Dendritic cell treated with granulocyte-macrophage colony-stimulating factor and Interleukin-4, amounts not matched to agents 40 ng/mL and 50 ng/mL, for 4 days (primary cell): ENCODE data around the gene PMS1.
A peak's percentile ranks its signal among the peaks of the same experiment; 100 is the strongest.
"Not testable (repeated sequence)": the region's sequence is repeated elsewhere in the genome, so short reads cannot be mapped to it uniquely, and the experiment has no call there.

Experiments used
- H3K27ac Mint-ChIP-seq: one replicate; pipeline ENCODE4 v1.8.0; 2022; ENCODE audit warnings: mild to moderate bottlenecking, mixed read lengths
- H3K27me3 Mint-ChIP-seq: one replicate; pipeline ENCODE4 v1.8.0; 2022; ENCODE audit warnings: mild to moderate bottlenecking, mixed read lengths
- H3K36me3 Mint-ChIP-seq: one replicate; pipeline ENCODE4 v1.8.0; 2022; ENCODE audit warnings: low read depth, mixed read lengths
- H3K4me1 Mint-ChIP-seq: one replicate; pipeline ENCODE4 v1.8.0; 2022; ENCODE audit warnings: low read depth, mixed read lengths
- H3K4me3 Mint-ChIP-seq: one replicate; pipeline ENCODE4 v1.8.0; 2022; ENCODE audit warnings: mild to moderate bottlenecking, moderate library complexity, mixed read lengths
- H3K9me3 Mint-ChIP-seq: one replicate; pipeline ENCODE4 v1.8.0; 2022; ENCODE audit warnings: mixed read lengths
- intact Hi-C: fragments of 100-400 bp; cut with micrococcal nuclease; formaldehyde crosslinking; loops from one replicate; pipeline ENCODE4 v1.15.0; 2022

Gene PMS1

DNA sequence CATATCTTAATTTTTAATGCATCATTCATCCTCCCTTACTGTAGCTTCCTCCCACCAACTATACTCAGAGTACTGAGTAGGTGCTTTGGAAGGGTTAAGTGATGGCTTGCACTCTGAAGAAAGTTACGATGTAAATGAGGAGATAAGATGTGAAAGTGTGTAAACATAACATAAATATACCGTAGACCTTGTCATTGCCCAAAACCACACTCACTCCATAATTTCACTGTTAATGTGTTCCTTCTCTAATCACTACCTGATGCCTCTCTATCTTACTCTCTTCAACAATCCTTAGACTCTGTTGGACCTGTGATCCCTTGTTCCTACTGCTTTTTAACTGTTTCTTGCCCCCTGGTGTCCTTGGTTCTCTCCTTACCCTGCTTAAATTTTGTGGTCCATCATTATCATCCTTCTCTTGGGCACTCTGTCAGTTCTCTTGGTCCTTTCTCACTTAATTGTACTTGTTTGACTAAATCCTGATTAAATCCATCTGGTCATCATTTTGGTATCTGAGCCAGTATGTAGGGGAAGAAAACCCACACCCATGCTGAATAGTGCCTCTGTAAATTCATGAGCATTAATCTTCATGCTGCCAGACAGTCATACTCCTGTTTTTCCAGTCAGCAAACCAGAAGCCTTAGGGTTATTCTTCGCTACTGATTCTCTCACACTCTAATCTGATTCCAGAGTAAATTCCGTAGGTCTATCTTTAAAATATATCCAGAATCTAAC is 45.0 kb downstream of the PMS1 start:
- H3K4me1 Mint-ChIP-seq: peaks cover 37% of the 10 kb centered on the region
- H3K36me3 Mint-ChIP-seq: peaks cover 29% of the 10 kb centered on the region
- no peak overlapping the region for H3K27ac Mint-ChIP-seq
- no peaks in the 10 kb centered on the region for H3K9me3 Mint-ChIP-seq
- intact Hi-C loops: no loop called here
- H3K27me3 Mint-ChIP-seq: no peaks in the 10 kb centered on the region
- H3K4me3 Mint-ChIP-seq: no peak overlapping the region

DNA sequence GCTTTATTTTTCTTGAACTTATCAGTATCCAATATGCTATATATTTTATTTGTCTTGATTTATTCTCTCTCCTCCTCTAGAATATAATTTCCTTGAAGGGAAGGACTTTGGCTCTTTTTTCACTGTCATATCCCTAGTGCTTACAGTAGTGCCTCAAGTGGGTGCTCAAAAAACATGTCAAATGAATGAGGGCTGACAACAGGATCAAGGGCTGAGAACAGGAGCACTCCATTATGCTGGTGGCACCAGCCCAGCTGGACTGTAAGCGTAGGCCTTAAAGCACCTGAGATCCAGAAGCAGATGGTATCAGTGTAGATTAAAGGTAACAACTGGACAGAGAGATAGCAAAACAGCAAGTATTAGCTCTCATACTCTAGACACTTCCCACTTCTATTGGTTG is 46.3 kb downstream of the PMS1 start:
- no peaks in the 10 kb centered on the region for H3K27me3 Mint-ChIP-seq
- H3K4me1 Mint-ChIP-seq: peaks cover 39% of the 10 kb centered on the region
- no peak overlapping the region for H3K4me3 Mint-ChIP-seq
- peaks cover 28% of the 10 kb centered on the region for H3K36me3 Mint-ChIP-seq
- intact Hi-C loops: no loop called here
- H3K27ac Mint-ChIP-seq: peak overlapping the region; percentile 54
- H3K9me3 Mint-ChIP-seq: no peaks in the 10 kb centered on the region

DNA sequence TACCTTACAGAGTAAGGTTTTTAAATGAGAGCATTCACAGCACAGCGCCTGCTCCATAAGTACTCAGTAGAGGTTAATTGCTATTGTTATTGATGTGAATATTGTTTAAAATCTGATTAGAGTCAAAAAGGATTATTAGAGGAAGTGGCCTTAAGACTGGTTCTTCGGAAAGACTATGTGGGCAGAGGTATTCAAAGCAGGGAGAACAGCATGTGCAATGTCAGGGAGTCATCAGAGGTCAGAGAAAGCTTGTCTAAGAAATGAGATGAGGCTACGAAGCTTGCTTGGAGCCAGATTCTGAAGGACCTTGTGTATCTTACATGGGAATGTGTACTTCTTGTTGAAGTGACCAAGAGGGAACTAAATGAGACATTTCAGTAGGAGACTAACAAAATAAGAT is 49.8 kb downstream of the PMS1 start:
- Mint-ChIP-seq H3K27ac (peak overlapping the region; percentile 83), H3K4me1 (peaks cover 42% of the 10 kb centered on the region), H3K4me3 (peak overlapping the region; percentile 14), H3K36me3 (peaks cover 18% of the 10 kb centered on the region), H3K27me3 (no peaks in the 10 kb centered on the region), H3K9me3 (peaks cover 8% of the 10 kb centered on the region)
- intact Hi-C loops: no loop called here

DNA sequence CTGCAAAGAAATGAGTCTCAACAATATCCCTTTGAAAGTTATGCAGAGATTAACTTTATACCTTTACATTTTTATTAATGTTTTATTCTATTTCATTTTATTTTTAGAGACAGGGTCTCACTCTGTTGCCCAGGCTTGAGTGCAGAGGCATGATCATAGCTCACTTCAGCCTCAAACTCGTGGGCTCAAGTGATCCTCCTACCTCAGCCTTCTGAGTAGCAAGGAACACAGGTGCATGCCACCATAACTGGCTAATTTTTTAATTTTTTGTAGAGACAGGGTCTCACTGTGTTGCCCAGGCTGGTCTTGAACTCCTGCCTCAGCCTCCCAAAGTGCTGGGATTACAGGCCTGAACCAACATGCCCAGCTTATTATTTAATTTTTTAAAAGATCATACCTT is 50.4 kb downstream of the PMS1 start:
- H3K27me3 Mint-ChIP-seq, H3K4me3 Mint-ChIP-seq, H3K9me3 Mint-ChIP-seq: not testable (repeated sequence)
- peaks cover 38% of the 10 kb centered on the region for H3K4me1 Mint-ChIP-seq
- peaks cover 18% of the 10 kb centered on the region for H3K36me3 Mint-ChIP-seq
- H3K27ac Mint-ChIP-seq: peak overlapping the region; percentile 83
- intact Hi-C loops: loop anchor here (5.0 kb wide), 1 partner anchor 38 kb away; no protein-coding TSS in a partner anchor

DNA sequence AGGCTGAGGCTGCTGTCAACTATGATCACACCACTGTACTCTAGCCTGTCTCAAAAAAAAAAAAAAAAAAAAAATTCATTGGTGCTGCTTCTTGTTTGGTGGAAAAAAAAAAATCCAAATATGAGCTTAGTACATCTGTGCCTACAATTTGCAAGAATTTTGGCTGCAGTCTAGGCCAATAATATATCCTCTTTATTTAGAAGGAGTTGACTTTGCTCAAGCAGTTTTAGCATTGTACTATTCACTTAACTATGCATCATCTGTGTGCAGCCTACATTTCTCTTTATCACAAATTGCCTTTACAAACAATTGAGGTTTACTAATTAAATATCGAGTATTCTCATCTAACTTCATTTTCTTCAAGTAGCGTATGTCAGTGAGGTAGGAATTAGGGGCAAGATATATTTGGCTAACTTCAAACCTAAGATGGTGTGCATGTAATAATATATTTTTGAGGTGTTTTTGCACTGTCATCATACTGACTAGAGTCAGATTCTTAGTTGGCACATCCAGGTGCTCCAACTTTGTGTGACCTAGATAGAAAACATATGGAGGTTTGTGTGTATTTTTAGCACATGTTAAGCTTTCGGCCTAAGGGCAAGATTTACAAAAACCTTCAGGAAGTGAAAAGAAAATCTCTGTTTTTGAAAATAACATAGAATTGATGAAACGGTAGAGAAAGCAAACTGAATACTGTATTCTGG is 51.8 kb downstream of the PMS1 start:
- Mint-ChIP-seq H3K27ac (peak overlapping the region; percentile 86), H3K4me3 (no peak overlapping the region), H3K4me1 (peaks cover 26% of the 10 kb centered on the region), H3K9me3 (peaks cover 8% of the 10 kb centered on the region), H3K27me3 (no peaks in the 10 kb centered on the region), H3K36me3 (peaks cover 14% of the 10 kb centered on the region)
- intact Hi-C loops: loop anchor here (5.0 kb wide), 1 partner anchor 36 kb away; no protein-coding TSS in a partner anchor

DNA sequence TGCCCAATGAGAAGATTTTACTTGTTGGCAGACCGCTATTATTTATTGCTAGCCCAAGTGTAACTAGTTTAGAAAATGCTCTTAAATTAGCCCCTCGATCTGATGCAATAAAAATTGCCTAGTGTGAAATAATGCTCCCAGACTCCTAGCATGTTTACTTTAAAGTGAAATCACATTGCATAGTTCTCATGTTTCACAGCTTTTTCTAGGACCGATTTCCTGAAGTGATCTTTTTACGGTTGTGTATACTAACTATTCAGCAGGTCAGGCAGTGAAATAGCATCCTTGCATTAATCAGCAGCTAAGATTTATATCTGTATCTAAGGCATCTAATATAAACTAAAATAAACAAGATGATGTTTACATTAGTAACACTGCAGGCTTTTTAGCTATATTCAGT is 52.4 kb downstream of the PMS1 start:
- intact Hi-C loops: loop anchor here (5.0 kb wide), 1 partner anchor 36 kb away; no protein-coding TSS in a partner anchor
- Mint-ChIP-seq H3K27ac (peak overlapping the region; percentile 86), H3K36me3 (peaks cover 14% of the 10 kb centered on the region), H3K4me1 (peaks cover 28% of the 10 kb centered on the region), H3K27me3 (no peaks in the 10 kb centered on the region), H3K9me3 (peaks cover 8% of the 10 kb centered on the region), H3K4me3 (no peak overlapping the region)

DNA sequence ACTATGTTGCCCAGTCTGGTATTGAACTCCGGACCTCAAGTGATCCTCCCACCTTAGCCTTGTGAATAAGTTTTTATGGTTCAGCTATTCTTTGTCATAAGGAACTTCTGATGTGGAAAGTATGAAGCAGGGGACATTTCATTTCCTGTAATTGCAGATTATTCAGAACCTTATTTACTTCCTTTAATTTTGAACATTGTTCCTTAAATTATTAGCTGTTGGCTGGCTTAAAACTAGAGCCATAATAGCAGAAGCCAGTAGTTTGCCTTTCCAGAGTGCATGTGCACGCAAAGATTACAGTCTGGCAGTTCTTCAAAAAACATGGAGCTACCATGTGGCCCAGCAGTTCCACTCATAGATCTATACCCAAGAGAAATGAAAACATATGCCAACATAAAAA is 53.1 kb downstream of the PMS1 start:
- Mint-ChIP-seq H3K27ac (peak overlapping the region; percentile 86), H3K27me3 (no peaks in the 10 kb centered on the region), H3K9me3 (peaks cover 8% of the 10 kb centered on the region), H3K4me3 (no peak overlapping the region), H3K36me3 (peaks cover 14% of the 10 kb centered on the region), H3K4me1 (peaks cover 29% of the 10 kb centered on the region)
- intact Hi-C loops: loop anchor here (5.0 kb wide), 1 partner anchor 35 kb away; no protein-coding TSS in a partner anchor

DNA sequence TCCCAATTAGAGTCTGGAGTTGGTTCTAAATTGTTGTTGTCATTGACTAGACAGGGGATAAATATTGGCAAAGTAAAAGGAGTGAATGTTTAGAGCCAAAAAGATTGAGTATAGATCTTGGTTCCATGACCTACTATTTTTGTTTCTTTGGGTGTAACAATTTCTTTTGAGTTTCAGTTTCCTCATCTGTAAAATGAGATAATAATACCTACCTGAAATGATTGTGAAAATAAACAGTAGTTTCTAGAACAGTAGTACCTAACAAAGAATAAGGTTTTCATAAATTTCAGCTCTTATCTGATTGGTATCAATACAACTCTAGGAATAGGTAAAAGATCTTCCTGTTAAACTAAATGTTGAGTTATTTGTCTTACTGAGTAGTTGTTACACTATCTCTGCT is 56.8 kb downstream of the PMS1 start:
- peaks cover 8% of the 10 kb centered on the region for H3K9me3 Mint-ChIP-seq
- H3K27ac Mint-ChIP-seq: no peak overlapping the region
- H3K4me1 Mint-ChIP-seq: peaks cover 30% of the 10 kb centered on the region
- peaks cover 32% of the 10 kb centered on the region for H3K36me3 Mint-ChIP-seq
- intact Hi-C loops: no loop called here
- no peak overlapping the region for H3K4me3 Mint-ChIP-seq
- no peaks in the 10 kb centered on the region for H3K27me3 Mint-ChIP-seq

DNA sequence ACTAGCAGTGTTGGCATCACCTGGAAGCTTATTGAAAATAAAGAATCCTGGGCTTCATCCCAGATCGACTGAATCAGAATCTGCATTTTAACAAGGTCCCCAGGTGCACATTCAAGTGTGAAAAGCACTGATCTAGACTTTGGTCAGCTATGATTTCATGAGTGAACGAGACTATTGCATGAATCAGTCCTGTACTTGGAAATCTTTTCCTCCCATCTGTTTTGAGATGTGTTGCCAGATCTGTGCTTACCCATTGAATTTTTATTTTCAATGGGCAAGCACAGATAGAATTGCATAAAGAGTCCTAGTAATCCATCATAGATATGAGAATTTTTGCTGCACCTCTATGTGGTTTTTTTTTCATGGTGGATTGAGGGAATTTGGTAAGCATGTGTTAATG is 64.0 kb downstream of the PMS1 start:
- Mint-ChIP-seq H3K27ac (no peak overlapping the region), H3K9me3 (no peaks in the 10 kb centered on the region), H3K27me3 (no peaks in the 10 kb centered on the region), H3K4me1 (peaks cover 19% of the 10 kb centered on the region), H3K4me3 (no peak overlapping the region), H3K36me3 (peaks cover 52% of the 10 kb centered on the region)
- intact Hi-C loops: no loop called here

DNA sequence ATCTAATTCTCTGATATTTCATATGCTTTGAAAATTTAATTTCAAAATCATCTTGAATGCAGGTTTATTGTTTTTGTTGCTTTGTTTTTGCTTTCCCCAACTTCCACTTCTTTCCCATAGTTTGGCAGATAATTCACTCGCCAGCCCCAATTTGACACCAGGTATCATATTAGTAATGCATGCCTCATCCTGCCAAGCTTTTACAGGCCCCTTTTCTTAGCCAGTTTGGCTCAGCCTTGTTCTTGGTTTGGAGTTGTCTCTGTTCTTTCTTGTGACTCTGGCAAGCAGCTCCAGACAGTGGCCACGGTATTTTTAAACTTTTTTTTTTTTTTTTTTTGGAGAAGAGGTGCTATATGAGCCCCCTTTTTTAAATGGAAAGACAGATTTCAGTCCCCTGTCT is 65.3 kb downstream of the PMS1 start:
- Mint-ChIP-seq H3K4me1 (peaks cover 22% of the 10 kb centered on the region), H3K9me3 (no peaks in the 10 kb centered on the region), H3K4me3 (no peak overlapping the region), H3K36me3 (peaks cover 56% of the 10 kb centered on the region), H3K27me3 (no peaks in the 10 kb centered on the region), H3K27ac (no peak overlapping the region)
- intact Hi-C loops: no loop called here

DNA sequence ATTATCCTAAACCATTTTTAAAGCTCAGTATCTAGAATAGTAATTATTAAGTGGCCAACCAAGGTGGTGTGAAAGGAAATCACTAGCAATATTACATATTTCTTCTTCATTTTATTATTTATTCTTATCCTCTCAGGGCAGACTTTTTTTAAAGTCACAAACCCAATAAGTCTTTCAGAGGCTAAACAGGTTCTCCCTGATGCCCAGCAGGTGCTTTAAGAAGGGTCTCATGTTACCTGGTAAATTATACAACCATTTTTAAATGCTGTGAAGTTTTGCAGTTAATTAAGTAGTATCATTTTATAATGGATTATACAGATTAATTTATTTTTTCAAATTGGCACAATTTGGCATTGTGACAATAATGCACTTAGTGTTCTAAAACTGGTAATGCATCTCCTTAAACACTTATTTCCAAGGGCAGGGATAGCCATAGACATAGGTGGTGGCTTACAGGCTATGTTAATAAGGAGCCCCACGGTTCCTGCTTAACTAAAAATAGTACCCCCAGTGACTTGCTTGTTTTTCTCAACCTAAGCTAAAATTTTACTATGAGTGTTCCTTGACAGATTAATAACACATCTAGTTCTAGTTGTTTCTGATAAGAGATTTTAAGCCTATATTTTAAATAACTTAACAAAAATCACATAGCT is 67.0 kb downstream of the PMS1 start:
- peaks cover 49% of the 10 kb centered on the region for H3K36me3 Mint-ChIP-seq
- no peak overlapping the region for H3K27ac Mint-ChIP-seq
- H3K27me3 Mint-ChIP-seq: no peaks in the 10 kb centered on the region
- H3K4me1 Mint-ChIP-seq: peaks cover 25% of the 10 kb centered on the region
- intact Hi-C loops: no loop called here
- H3K4me3 Mint-ChIP-seq: no peak overlapping the region
- no peaks in the 10 kb centered on the region for H3K9me3 Mint-ChIP-seq

DNA sequence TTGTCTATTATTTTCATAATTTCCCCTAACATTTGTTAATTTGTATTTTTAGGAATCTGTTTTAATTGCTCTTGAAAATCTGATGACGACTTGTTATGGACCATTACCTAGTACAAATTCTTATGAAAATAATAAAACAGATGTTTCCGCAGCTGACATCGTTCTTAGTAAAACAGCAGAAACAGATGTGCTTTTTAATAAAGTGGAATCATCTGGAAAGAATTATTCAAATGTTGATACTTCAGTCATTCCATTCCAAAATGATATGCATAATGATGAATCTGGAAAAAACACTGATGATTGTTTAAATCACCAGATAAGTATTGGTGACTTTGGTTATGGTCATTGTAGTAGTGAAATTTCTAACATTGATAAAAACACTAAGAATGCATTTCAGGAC is 69.9 kb downstream of the PMS1 start:
- peak overlapping the region; percentile 45 for H3K27ac Mint-ChIP-seq
- no peak overlapping the region for H3K4me3 Mint-ChIP-seq
- peaks cover 6% of the 10 kb centered on the region for H3K9me3 Mint-ChIP-seq
- H3K4me1 Mint-ChIP-seq: peaks cover 29% of the 10 kb centered on the region
- intact Hi-C loops: no loop called here
- H3K27me3 Mint-ChIP-seq: no peaks in the 10 kb centered on the region
- H3K36me3 Mint-ChIP-seq: peaks cover 38% of the 10 kb centered on the region

DNA sequence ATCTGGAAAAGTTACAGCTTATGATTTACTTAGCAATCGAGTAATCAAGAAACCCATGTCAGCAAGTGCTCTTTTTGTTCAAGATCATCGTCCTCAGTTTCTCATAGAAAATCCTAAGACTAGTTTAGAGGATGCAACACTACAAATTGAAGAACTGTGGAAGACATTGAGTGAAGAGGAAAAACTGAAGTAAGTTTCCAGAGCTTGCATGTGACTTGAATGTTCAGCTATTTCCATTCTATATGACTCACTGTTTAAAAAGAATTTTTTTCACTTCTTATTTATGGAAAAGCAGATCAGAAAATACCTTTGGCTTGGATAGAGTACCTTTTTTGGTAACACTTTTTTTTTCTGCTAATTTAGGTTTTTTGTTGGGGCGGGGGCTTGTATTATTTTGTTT is 70.7 kb downstream of the PMS1 start:
- peak overlapping the region; percentile 45 for H3K27ac Mint-ChIP-seq
- intact Hi-C loops: no loop called here
- peaks cover 32% of the 10 kb centered on the region for H3K36me3 Mint-ChIP-seq
- no peaks in the 10 kb centered on the region for H3K27me3 Mint-ChIP-seq
- H3K9me3 Mint-ChIP-seq: peaks cover 6% of the 10 kb centered on the region
- peaks cover 29% of the 10 kb centered on the region for H3K4me1 Mint-ChIP-seq
- H3K4me3 Mint-ChIP-seq: no peak overlapping the region

DNA sequence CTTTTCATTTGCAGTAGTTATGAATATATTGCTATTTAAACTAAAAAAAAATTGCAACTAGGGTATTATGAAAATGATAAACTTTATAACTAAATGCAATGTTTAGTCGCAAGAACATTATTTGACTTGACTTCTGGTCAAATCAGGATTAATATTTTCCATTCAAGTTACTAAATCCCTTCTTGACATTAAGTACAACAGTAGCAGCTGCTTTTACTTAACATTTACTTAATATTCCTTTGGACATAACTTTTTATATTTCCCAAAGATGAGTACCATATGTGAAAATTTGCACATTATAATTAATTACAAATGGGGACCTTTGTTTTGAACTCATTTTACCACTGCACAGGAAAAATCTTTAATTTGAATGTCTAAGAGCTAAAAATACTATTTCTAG is 74.0 kb downstream of the PMS1 start:
- Mint-ChIP-seq H3K9me3 (peaks cover 6% of the 10 kb centered on the region), H3K4me3 (no peak overlapping the region), H3K36me3 (peaks cover 44% of the 10 kb centered on the region), H3K27ac (no peak overlapping the region), H3K4me1 (peaks cover 20% of the 10 kb centered on the region), H3K27me3 (no peaks in the 10 kb centered on the region)
- intact Hi-C loops: no loop called here
